ENCODE data around the gene LRCH1. TPM values are rescaled to one million over a fixed set of nuclear protein-coding genes. Genes with fewer than 3 reads are reported as not detected.

Gene LRCH1
- total RNA-seq, 1 experiment from 2014 or later = 10.5 TPM

DNA sequence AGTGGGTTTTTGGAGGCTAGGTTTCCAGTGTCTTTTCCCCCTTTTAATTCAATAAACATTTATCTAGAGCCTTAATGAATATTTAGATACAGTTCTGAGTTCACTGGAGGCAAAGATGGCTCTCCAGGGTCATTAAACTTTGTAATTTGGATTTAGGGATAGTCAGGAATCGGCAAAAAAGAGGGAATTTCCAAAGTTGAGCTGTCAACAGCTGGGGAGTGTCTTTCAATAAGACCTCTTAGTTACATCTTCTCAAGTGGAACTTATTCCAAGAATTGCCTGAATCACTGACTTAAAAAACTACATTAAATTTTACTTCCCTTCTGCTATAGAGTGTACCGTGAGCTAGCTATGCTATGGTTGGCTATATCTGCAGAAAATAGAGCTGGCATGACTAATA, 2.0 kb downstream of the LRCH1 start:
- peaks cover 23% of the 10 kb centered on the region for H3K4me1 ChIP-seq (replicated peaks; ENCODE audit: insufficient read depth)
- POLR2A ChIA-PET (ENCODE audit: unreplicated experiment) = no interaction called here
- H3K4me2 ChIP-seq = peak overlapping the region; percentile 82
- intact Hi-C loops (cut with micrococcal nuclease; ENCODE audit: unreplicated experiment) = loop anchor here (2.0 to 10.0 kb wide), 4 partner anchors 40 to 240 kb away; partner anchors contain the start of gene ESD
- peak overlapping the region; percentile 96 for H2AFZ ChIP-seq
- no peaks in the 10 kb centered on the region for H3K36me3 ChIP-seq (ENCODE audit: low read depth)
- TF ChIP-seq, protein P1, sequence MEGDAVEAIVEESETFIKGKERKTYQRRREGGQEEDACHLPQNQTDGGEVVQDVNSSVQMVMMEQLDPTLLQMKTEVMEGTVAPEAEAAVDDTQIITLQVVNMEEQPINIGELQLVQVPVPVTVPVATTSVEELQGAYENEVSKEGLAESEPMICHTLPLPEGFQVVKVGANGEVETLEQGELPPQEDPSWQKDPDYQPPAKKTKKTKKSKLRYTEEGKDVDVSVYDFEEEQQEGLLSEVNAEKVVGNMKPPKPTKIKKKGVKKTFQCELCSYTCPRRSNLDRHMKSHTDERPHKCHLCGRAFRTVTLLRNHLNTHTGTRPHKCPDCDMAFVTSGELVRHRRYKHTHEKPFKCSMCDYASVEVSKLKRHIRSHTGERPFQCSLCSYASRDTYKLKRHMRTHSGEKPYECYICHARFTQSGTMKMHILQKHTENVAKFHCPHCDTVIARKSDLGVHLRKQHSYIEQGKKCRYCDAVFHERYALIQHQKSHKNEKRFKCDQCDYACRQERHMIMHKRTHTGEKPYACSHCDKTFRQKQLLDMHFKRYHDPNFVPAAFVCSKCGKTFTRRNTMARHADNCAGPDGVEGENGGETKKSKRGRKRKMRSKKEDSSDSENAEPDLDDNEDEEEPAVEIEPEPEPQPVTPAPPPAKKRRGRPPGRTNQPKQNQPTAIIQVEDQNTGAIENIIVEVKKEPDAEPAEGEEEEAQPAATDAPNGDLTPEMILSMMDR (conservative IDR thresholded peaks at IDR 0.05) = no peak
- TF ChIP-seq EZH2 (IDR thresholded peaks at IDR 0.05; ENCODE audit: low read depth) = no peak
- peaks cover 61% of the 10 kb centered on the region for H3K79me2 ChIP-seq (ENCODE audit: low read depth)
- peaks cover 6% of the 10 kb centered on the region; the same call in 1 of the 2 replicates for H4K20me1 ChIP-seq (ENCODE audit: insufficient read depth)
- CTCF ChIA-PET = no interaction called here
- H3K27me3 ChIP-seq (ENCODE audit: insufficient read depth, low read depth) = no peaks in the 10 kb centered on the region
- no TSS peak for BruUV-seq (replicated peaks)
- H3K9me2 ChIP-seq (ENCODE audit: insufficient read depth) = no peaks in the 10 kb centered on the region
- H3K9me3 ChIP-seq (ENCODE audit: insufficient read depth, low read depth) = no peaks in the 10 kb centered on the region
- peak overlapping the region; percentile 89 for H3K4me3 ChIP-seq
- no peak for DNase-seq
- peak overlapping the region; percentile 30 for H3K27ac ChIP-seq
- no peaks in the 10 kb centered on the region for H3F3A ChIP-seq (ENCODE audit: insufficient read depth, low read depth)

DNA sequence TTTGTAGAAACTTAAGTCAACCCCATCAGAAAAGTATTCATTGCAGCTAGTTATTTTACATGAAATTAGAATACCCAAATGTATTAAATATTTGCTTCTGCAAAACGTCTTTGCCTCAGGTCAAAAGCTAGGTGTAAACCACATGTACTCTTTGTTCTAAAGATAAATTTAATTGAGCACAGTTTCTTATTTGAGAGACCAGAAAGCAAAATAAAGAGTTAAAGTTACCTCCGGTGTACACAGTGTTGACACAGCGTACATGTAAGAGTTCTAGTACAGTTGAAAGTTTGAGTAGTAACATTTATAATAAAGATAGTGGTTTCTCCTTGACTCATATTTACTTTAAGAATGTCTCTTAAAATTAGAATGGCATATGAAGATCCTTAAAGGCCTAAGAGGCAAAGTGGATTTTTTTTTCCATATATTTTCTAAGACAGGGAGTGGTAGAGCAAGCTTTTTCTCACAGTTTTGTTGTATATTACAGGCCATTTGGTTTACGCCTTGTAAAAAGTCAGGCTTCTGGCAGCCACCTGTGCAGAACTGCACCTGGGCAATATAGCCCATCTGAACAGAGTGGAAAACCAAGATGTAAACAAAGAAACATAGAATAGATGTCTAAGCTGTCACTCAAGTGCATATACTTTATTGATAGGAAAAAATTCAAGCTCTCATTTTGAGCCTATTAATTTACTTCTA, 2.9 kb downstream of the LRCH1 start:
- no peaks in the 10 kb centered on the region for H3F3A ChIP-seq (ENCODE audit: insufficient read depth, low read depth)
- H3K9me3 ChIP-seq (ENCODE audit: insufficient read depth, low read depth) = no peaks in the 10 kb centered on the region
- DNase-seq = no peak
- POLR2A ChIA-PET (ENCODE audit: unreplicated experiment) = no interaction called here
- H3K4me3 ChIP-seq = peak overlapping the region; percentile 89; the same call in 1 of the 2 replicates
- H3K36me3 ChIP-seq (ENCODE audit: low read depth) = no peaks in the 10 kb centered on the region
- no peaks in the 10 kb centered on the region for H3K9me2 ChIP-seq (ENCODE audit: insufficient read depth)
- peak overlapping the region; percentile 82; the same call in 1 of the 2 replicates for H3K4me2 ChIP-seq
- CTCF ChIA-PET = no interaction called here
- H3K4me1 ChIP-seq (replicated peaks; ENCODE audit: insufficient read depth) = peaks cover 23% of the 10 kb centered on the region
- BruUV-seq (replicated peaks) = no TSS peak
- H3K27ac ChIP-seq = no peak overlapping the region
- peaks cover 69% of the 10 kb centered on the region for H3K79me2 ChIP-seq (ENCODE audit: low read depth)
- no peak for TF ChIP-seq EZH2 (IDR thresholded peaks at IDR 0.05; ENCODE audit: low read depth)
- TF ChIP-seq, protein P1 (conservative IDR thresholded peaks at IDR 0.05) = no peak
- intact Hi-C loops (cut with micrococcal nuclease; ENCODE audit: unreplicated experiment) = loop anchor here (2.0 to 10.0 kb wide), 3 partner anchors 39 to 239 kb away; partner anchors contain the start of gene ESD
- H4K20me1 ChIP-seq (ENCODE audit: insufficient read depth) = peaks cover 6% of the 10 kb centered on the region; the same call in 1 of the 2 replicates
- no peak overlapping the region for H2AFZ ChIP-seq
- H3K27me3 ChIP-seq (ENCODE audit: insufficient read depth, low read depth) = no peaks in the 10 kb centered on the region

DNA sequence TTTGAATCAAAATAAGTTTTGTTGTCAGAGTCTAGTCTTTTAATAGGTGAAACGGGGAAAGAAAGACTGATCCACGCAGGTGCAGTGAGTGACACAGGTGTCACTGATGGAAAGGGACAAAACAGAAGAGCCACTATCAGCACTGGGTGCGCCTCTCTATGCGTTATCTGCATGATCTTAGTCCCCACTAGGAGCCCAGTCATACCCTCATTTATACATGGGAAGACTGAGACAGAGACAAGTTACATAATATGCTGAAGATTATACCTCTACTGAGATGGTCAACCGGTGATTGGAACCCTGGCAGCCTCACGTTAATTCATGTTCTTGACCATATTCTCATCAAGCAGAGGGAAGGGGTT, 3.4 kb downstream of the LRCH1 start:
- no peak for TF ChIP-seq EZH2 (IDR thresholded peaks at IDR 0.05; ENCODE audit: low read depth)
- TF ChIP-seq, protein P1 (conservative IDR thresholded peaks at IDR 0.05) = no peak
- no peaks in the 10 kb centered on the region for H3F3A ChIP-seq (ENCODE audit: insufficient read depth, low read depth)
- H3K4me1 ChIP-seq (replicated peaks; ENCODE audit: insufficient read depth) = peaks cover 23% of the 10 kb centered on the region
- no peaks in the 10 kb centered on the region for H3K27me3 ChIP-seq (ENCODE audit: insufficient read depth, low read depth)
- H3K4me2 ChIP-seq = no peak overlapping the region
- DNase-seq = no peak
- intact Hi-C loops (cut with micrococcal nuclease; ENCODE audit: unreplicated experiment) = loop anchor here (10.0 kb wide), 2 partner anchors 128 to 238 kb away; partner anchors contain the start of gene ESD
- H3K27ac ChIP-seq = no peak overlapping the region
- H2AFZ ChIP-seq = no peak overlapping the region
- ChIA-PET CTCF (no interaction called here), POLR2A (ENCODE audit: unreplicated experiment) (no interaction called here)
- no peaks in the 10 kb centered on the region for H3K9me2 ChIP-seq (ENCODE audit: insufficient read depth)
- BruUV-seq (replicated peaks) = no TSS peak
- H3K9me3 ChIP-seq (ENCODE audit: insufficient read depth, low read depth) = no peaks in the 10 kb centered on the region
- peaks cover 6% of the 10 kb centered on the region; the same call in 1 of the 2 replicates for H4K20me1 ChIP-seq (ENCODE audit: insufficient read depth)
- peaks cover 75% of the 10 kb centered on the region for H3K79me2 ChIP-seq (ENCODE audit: low read depth)
- H3K36me3 ChIP-seq (ENCODE audit: low read depth) = no peaks in the 10 kb centered on the region
- H3K4me3 ChIP-seq = no peak overlapping the region

Measured in PC-9 (cell line).